T-cell (primary cell): Measurements from ENCODE around the gene CD7. TPM values are rescaled to one million over a fixed set of nuclear protein-coding genes. Genes with fewer than 3 reads are reported as not detected.

Experiments
- ATAC-seq, 4 experiments: fragments of 200-7000 bp in 3 of 4; fragments of 150-1000 bp in 1 of 4; cut with Tn5 transposase; replicated peaks in 1 of 4; 1 replicate in 3 of 4; 2 replicates in 1 of 4; pipeline ENCODE4 v1.10.0; 2021; ENCODE audit warnings: moderate library complexity in 3 of 4, mild to moderate bottlenecking in 2 of 4, moderate number of reproducible peaks in 1 of 4
- CTCF ChIA-PET, 2 donors: fragments of 300-600 bp; sonication (Branson Sonifier 250); formaldehyde crosslinking; loops; one replicate each; lab custom pipeline; 2022; ENCODE audit warnings: antibody characterized with exemption in 2 of 2; lab: Charles Lee
- POLR2A ChIA-PET, 2 donors: fragments of 300-600 bp; sonication (Branson Sonifier 250); formaldehyde crosslinking; loops; one replicate each; lab custom pipeline; 2022; ENCODE audit warnings: antibody characterized with exemption in 2 of 2; lab: Charles Lee
- DNase-seq, 35 experiments: peaks; one replicate each; pipeline versions ENCODE4 v3.0.0 to v3.0.0-alpha.2; 2013 to 2023
- H3K27ac ChIP-seq: one replicate; pipeline ENCODE4 v1.5.1; 2013; ENCODE audit warnings: low read length
- H3K27me3 ChIP-seq, 2 experiments: replicated peaks in 1 of 2; 1 replicate in 1 of 2; 2 replicates in 1 of 2; pipeline versions ENCODE4 v1.6.1 to v1.7.0; 2013; ENCODE audit warnings: low read length in 1 of 2, mixed read lengths in 1 of 2; ENCODE audit not compliant: control insufficient read depth in 2 of 2, insufficient read depth in 2 of 2; ENCODE audit errors: extremely low read depth in 1 of 2
- H3K36me3 ChIP-seq, 2 donors: 1 replicate in 1 of 2; 2 replicates in 1 of 2; pipeline versions ENCODE4 v1.6.1 to v1.7.0; 2013; ENCODE audit warnings: low read length in 1 of 2; ENCODE audit not compliant: control insufficient read depth in 2 of 2, insufficient read depth in 1 of 2; ENCODE audit errors: extremely low read depth in 1 of 2
- H3K4me1 ChIP-seq, 2 experiments: 1 replicate in 1 of 2; 2 replicates in 1 of 2; pipeline versions ENCODE4 v1.6.1 to v1.7.0; 2013; ENCODE audit warnings: low read length in 2 of 2, mixed read lengths in 1 of 2; ENCODE audit not compliant: insufficient read depth in 2 of 2, control insufficient read depth in 1 of 2; ENCODE audit errors: extremely low read depth in 1 of 2
- H3K4me3 ChIP-seq, 2 donors: 1 replicate in 1 of 2; 2 replicates in 1 of 2; pipeline versions ENCODE4 v1.5.1 to v1.7.0; 2013; ENCODE audit warnings: mild to moderate bottlenecking in 2 of 2, low read length in 1 of 2, moderate library complexity in 1 of 2; ENCODE audit not compliant: control insufficient read depth in 1 of 2; ENCODE audit errors: extremely low read depth in 1 of 2
- H3K9me3 ChIP-seq: 2 replicates; pipeline ENCODE4 v1.7.0; 2013
- H3K27ac Mint-ChIP-seq, 2 donors: one replicate each; pipeline ENCODE4 v1.8.0; 2020 to 2021; ENCODE audit warnings: mild to moderate bottlenecking in 2 of 2, mixed read lengths in 2 of 2
- H3K27me3 Mint-ChIP-seq, 2 donors: one replicate each; pipeline ENCODE4 v1.8.0; 2021 to 2022; ENCODE audit warnings: mixed read lengths in 2 of 2
- H3K36me3 Mint-ChIP-seq: one replicate; pipeline ENCODE4 v1.8.0; 2021; ENCODE audit warnings: mixed read lengths
- H3K4me1 Mint-ChIP-seq, 3 donors: one replicate each; pipeline ENCODE4 v1.8.0; 2020 to 2022; ENCODE audit warnings: mixed read lengths in 3 of 3, mild to moderate bottlenecking in 1 of 3
- H3K4me3 Mint-ChIP-seq, 3 donors: one replicate each; pipeline ENCODE4 v1.8.0; 2020 to 2022; ENCODE audit warnings: mild to moderate bottlenecking in 3 of 3, mixed read lengths in 3 of 3, moderate library complexity in 3 of 3
- H3K9me3 Mint-ChIP-seq, 3 donors: one replicate each; pipeline ENCODE4 v1.8.0; 2020 to 2022; ENCODE audit warnings: mixed read lengths in 3 of 3
- WGBS: methylation state at CpG from one replicate; pipeline ENCODE4 v1.1.5; 2013; ENCODE audit warnings: missing lambda C conversion rate; ENCODE audit not compliant: insufficient coverage; 5-methylcytosine and 5-hydroxymethylcytosine counted together
- total RNA-seq, 35 experiments: library from RNA in 6 of 35; stranded (reverse) in 6 of 35; fragments of 120-200 nt in 1 of 35; gene quantifications; one replicate each; pipeline versions ENCODE4 v1.2.1 to v1.2.4 and lab custom pipeline; 2013 to 2026

CD7 gene
- total RNA-seq, 5 donors from 2014 or later (not counting 1 experiment from before 2014, with no cell fraction given): 104 to 265 (median 135) TPM

- Mint-ChIP-seq H3K4me1 (peaks cover 73 to 75% (median 74%) of the 10 kb centered on the region in 3 donors), H3K27me3 (no peaks in the 10 kb centered on the region), H3K9me3 (no peaks in the 10 kb centered on the region), H3K4me3 (peak overlapping the region; percentile 13 to 95 (median 21)), H3K36me3 (peaks cover 46% of the 10 kb centered on the region), H3K27ac (peak overlapping the region; percentile 13 to 82)
- ChIA-PET CTCF (no interaction called here), POLR2A (interaction anchor here (0.5 to 1.1 kb wide), 2 partner anchors 27 to 39 kb away, joined by 4 read pairs; partner anchors contain the start of gene SLC16A3 (in 1 of the 2))
- Histone ChIP-seq H3K4me3 (no peak overlapping the region), H3K9me3 (no peaks in the 10 kb centered on the region), H3K27ac (no peak overlapping the region), H3K4me1 (peaks cover 14 to 69% of the 10 kb centered on the region in 2 experiments), H3K27me3 (no peaks in the 10 kb centered on the region), H3K36me3 (peaks cover 18 to 80% of the 10 kb centered on the region in 2 donors)
- ATAC-seq (peak; percentile 4 to 54 (median 48)), DNase-seq (peak in 7 of 35 experiments; percentile 17 to 53 (median 25))
- 62% methylated on average over 18 of the region's 21 CpGs for WGBS
Observed at GRCh38 chr17:82267575-82268379, 49.6 kb downstream of the CD7 start.

GRCh38 chr17:82266142-82266541, 51.3 kb downstream of the CD7 start:
- WGBS: 92% methylated on average over 8 of the region's 10 CpGs
- ATAC-seq (no peak), DNase-seq (no peak)
- H3K9me3 ChIP-seq: no peaks in the 10 kb centered on the region
- no peaks in the 10 kb centered on the region for H3K27me3 Mint-ChIP-seq
- H3K27ac ChIP-seq: no peak overlapping the region
- H3K36me3 Mint-ChIP-seq: peaks cover 51% of the 10 kb centered on the region
- H3K27me3 ChIP-seq: no peaks in the 10 kb centered on the region
- no peak overlapping the region for H3K4me3 ChIP-seq
- ChIA-PET POLR2A (no interaction called here), CTCF (interaction anchor here in 1 of 2 donors (1.2 kb wide), 1 partner anchor 30 kb away, joined by 7 read pairs; no protein-coding TSS in a partner anchor)
- H3K4me3 Mint-ChIP-seq: peak overlapping the region in 2 of 3 donors; percentile 21 to 95
- H3K36me3 ChIP-seq: peaks cover 21 to 90% of the 10 kb centered on the region in 2 donors
- peaks cover 67 to 70% (median 69%) of the 10 kb centered on the region in 3 donors for H3K4me1 Mint-ChIP-seq
- peaks cover 5 to 54% of the 10 kb centered on the region in 2 experiments for H3K4me1 ChIP-seq
- H3K9me3 Mint-ChIP-seq: no peaks in the 10 kb centered on the region
- H3K27ac Mint-ChIP-seq: peak overlapping the region in 1 of 2 donors; percentile 55

Other genes starting within 250 kb of the CD7 start
- gene FASN, start 219.4 kb downstream of the CD7 start, total RNA-seq: 100 to 1,000 TPM in 2 of 5 donors, 10 to 100 TPM in 3; 48.2 to 144 (median 52.5) TPM
- 100 to 1,000 TPM in 3 of 5 donors, 10 to 100 TPM in 2; 86.4 to 127 (median 103) TPM for gene CCDC57, start 104.8 kb downstream of the CD7 start, total RNA-seq
- 10 to 100 TPM; 31.9 to 47.3 (median 40.9) TPM for gene SLC16A3, start 88.6 kb downstream of the CD7 start, total RNA-seq
- 100 to 1,000 TPM; 177 to 273 (median 194) TPM for gene CSNK1D, start 43.9 kb downstream of the CD7 start, total RNA-seq
- gene SECTM1, start 16.2 kb upstream of the CD7 start, total RNA-seq: 1 to 10 TPM; 1.3 to 5.1 (median 4.4) TPM
- not detected for gene TEX19, start 41.6 kb upstream of the CD7 start, total RNA-seq
- gene UTS2R, start 54.2 kb upstream of the CD7 start, total RNA-seq: not detected
- 100 to 1,000 TPM in 3 of 5 donors, 10 to 100 TPM in 2; 51.2 to 128 (median 113) TPM for gene HEXD, start 100.7 kb upstream of the CD7 start, total RNA-seq
- 10 to 100 TPM; 22.0 to 32.2 (median 29.2) TPM for gene OGFOD3, start 101.0 kb upstream of the CD7 start, total RNA-seq
- gene CYBC1, start 133.1 kb upstream of the CD7 start, total RNA-seq: 100 to 1,000 TPM; 148 to 274 (median 262) TPM
- gene NARF, start 141.1 kb upstream of the CD7 start, total RNA-seq: 100 to 1,000 TPM in 3 of 5 donors, 10 to 100 TPM in 2; 85.7 to 113 (median 101) TPM
- 10 to 100 TPM; 45.8 to 65.5 (median 61.9) TPM for gene FOXK2, start 202.1 kb upstream of the CD7 start, total RNA-seq